Neural progenitor cell (in vitro differentiated cells): ENCODE data around the gene PTPRT.

Experiments
- EZH2 ChIP-seq: fragments of 200-600 bp; sonication (generic); IDR thresholded peaks from 2 replicates; pipeline ENCODE4 v1.6.1; 2017; ENCODE audit warnings: antibody characterized with exemption, mild to moderate bottlenecking, moderate library complexity
- EZH2phosphoT487 ChIP-seq: fragments of 200-600 bp; sonication (generic); IDR thresholded peaks from 2 replicates; pipeline ENCODE4 v1.6.1; 2017; ENCODE audit warnings: antibody characterized with exemption
- TF ChIP-seq, protein P1 (sequence below): fragments of 200-600 bp; sonication (generic); IDR thresholded peaks from 2 replicates; pipeline ENCODE4 v1.5.1; 2017; ENCODE audit warnings: antibody characterized with exemption, mild to moderate bottlenecking

DNA sequence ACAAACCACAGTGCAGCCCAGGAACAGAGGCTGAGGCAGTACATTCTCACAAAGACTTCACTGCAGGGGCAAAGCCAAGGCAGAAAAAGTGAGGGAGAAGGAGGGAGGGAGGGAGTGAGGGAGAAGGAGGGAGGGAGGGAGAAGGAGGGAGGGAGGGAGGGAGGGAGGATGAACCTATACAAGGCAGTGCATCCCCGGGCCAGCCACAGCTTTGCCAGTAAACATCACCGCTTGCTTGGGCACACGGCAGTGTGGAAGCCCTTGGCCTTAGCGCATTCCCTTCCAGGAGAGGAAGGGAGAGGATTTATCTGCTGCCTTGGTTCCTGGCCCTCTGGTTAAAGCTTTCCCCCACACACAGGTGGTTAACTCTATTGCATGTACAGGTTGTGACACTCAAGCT, 234.0 kb downstream of the PTPRT start:
- TF ChIP-seq EZH2 (no peak), EZH2phosphoT487 (no peak)
- TF ChIP-seq, protein P1, sequence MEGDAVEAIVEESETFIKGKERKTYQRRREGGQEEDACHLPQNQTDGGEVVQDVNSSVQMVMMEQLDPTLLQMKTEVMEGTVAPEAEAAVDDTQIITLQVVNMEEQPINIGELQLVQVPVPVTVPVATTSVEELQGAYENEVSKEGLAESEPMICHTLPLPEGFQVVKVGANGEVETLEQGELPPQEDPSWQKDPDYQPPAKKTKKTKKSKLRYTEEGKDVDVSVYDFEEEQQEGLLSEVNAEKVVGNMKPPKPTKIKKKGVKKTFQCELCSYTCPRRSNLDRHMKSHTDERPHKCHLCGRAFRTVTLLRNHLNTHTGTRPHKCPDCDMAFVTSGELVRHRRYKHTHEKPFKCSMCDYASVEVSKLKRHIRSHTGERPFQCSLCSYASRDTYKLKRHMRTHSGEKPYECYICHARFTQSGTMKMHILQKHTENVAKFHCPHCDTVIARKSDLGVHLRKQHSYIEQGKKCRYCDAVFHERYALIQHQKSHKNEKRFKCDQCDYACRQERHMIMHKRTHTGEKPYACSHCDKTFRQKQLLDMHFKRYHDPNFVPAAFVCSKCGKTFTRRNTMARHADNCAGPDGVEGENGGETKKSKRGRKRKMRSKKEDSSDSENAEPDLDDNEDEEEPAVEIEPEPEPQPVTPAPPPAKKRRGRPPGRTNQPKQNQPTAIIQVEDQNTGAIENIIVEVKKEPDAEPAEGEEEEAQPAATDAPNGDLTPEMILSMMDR: no peak
